Activated T-cell treated with anti-CD3 and anti-CD28 coated beads, Interleukin-2, amount 50 U/mL, for 72 hours (primary cell): Measurements from ENCODE around the gene TP73. TPM values are rescaled to one million over a fixed set of nuclear protein-coding genes. Genes with fewer than 3 reads are reported as not detected.

ENCODE experiments used
- ATAC-seq, 2 donors: fragments of 150-1000 bp; cut with Tn5 transposase; replicated peaks in 1 of 2; 2 replicates each; pipeline ENCODE4 v1.10.0; 2021; ENCODE audit warnings: moderate library complexity in 2 of 2, mild to moderate bottlenecking in 1 of 2
- DNase-seq, 2 donors: peaks; one replicate each; pipeline ENCODE4 v3.0.0; 2021 to 2022; ENCODE audit warnings: mixed read lengths in 1 of 2
- H3K27ac Mint-ChIP-seq: one replicate; pipeline ENCODE4 v1.8.0; 2022; ENCODE audit warnings: mild to moderate bottlenecking, moderate library complexity, mixed read lengths
- H3K27me3 Mint-ChIP-seq: one replicate; pipeline ENCODE4 v1.8.0; 2022; ENCODE audit warnings: low read depth, mixed read lengths
- H3K36me3 Mint-ChIP-seq, 2 donors: one replicate each; pipeline ENCODE4 v1.8.0; 2022; ENCODE audit warnings: mixed read lengths in 2 of 2, mild to moderate bottlenecking in 1 of 2; ENCODE audit not compliant: insufficient read depth in 2 of 2
- H3K4me1 Mint-ChIP-seq: one replicate; pipeline ENCODE4 v1.8.0; 2022; ENCODE audit warnings: low read depth, mixed read lengths
- H3K4me3 Mint-ChIP-seq, 2 donors: one replicate each; pipeline ENCODE4 v1.8.0; 2022; ENCODE audit warnings: mild to moderate bottlenecking in 2 of 2, mixed read lengths in 2 of 2, moderate library complexity in 2 of 2
- H3K9me3 Mint-ChIP-seq, 2 donors: one replicate each; pipeline ENCODE4 v1.8.0; 2022; ENCODE audit warnings: mixed read lengths in 2 of 2
- total RNA-seq, 2 donors: library from RNA; stranded (reverse); gene quantifications; one replicate each; pipeline ENCODE4 v1.2.3, GENCODE V29; 2022

The TP73 gene
- total RNA-seq, 2 donors from 2014 or later: 0.65 to 1.3 TPM

GRCh38 chr1:3729594-3730542, 77.6 kb downstream of the TP73 start:
- Mint-ChIP-seq H3K27me3 (peaks cover 14% of the 10 kb centered on the region), H3K4me1 (no peaks in the 10 kb centered on the region), H3K27ac (no peak overlapping the region), H3K4me3 (no peak overlapping the region), H3K9me3 (no peaks in the 10 kb centered on the region), H3K36me3 (no peaks in the 10 kb centered on the region)
- ATAC-seq (peak in 1 of 2 donors; percentile 23), DNase-seq (no peak)

- Mint-ChIP-seq H3K4me3 (no peak overlapping the region), H3K9me3 (no peaks in the 10 kb centered on the region), H3K36me3 (no peaks in the 10 kb centered on the region), H3K27me3 (peaks cover 9% of the 10 kb centered on the region), H3K4me1 (no peaks in the 10 kb centered on the region), H3K27ac (no peak overlapping the region)
- DNase-seq (no peak), ATAC-seq (no peak)
These were observed 78.4 kb downstream of the TP73 start for GRCh38 chr1:3730543-3731247.

GRCh38 chr1:3731583-3732433, 79.5 kb downstream of the TP73 start:
- no peaks in the 10 kb centered on the region for H3K4me1 Mint-ChIP-seq
- H3K36me3 Mint-ChIP-seq: peaks cover 0 to 3% of the 10 kb centered on the region in 2 donors
- peaks cover 8% of the 10 kb centered on the region for H3K27me3 Mint-ChIP-seq
- no peak for ATAC-seq
- no peak overlapping the region for H3K4me3 Mint-ChIP-seq
- no peak overlapping the region for H3K27ac Mint-ChIP-seq
- no peak for DNase-seq
- H3K9me3 Mint-ChIP-seq: no peaks in the 10 kb centered on the region

GRCh38 chr1:3732434-3733093, 80.2 kb downstream of the TP73 start:
- DNase-seq: no peak
- peaks cover 8% of the 10 kb centered on the region for H3K27me3 Mint-ChIP-seq

GRCh38 chr1:3733094-3733882, 81.0 kb downstream of the TP73 start:
- Mint-ChIP-seq H3K4me3 (no peak overlapping the region), H3K36me3 (peaks cover 0 to 3% of the 10 kb centered on the region in 2 donors), H3K27ac (no peak overlapping the region), H3K27me3 (peaks cover 8% of the 10 kb centered on the region), H3K9me3 (no peaks in the 10 kb centered on the region), H3K4me1 (no peaks in the 10 kb centered on the region)
- DNase-seq: no peak
- no peak for ATAC-seq

More at GRCh38 chr1:3732434-3733093, 80.2 kb downstream of the TP73 start:
- no peak for ATAC-seq
- peaks cover 0 to 3% of the 10 kb centered on the region in 2 donors for H3K36me3 Mint-ChIP-seq
- H3K4me3 Mint-ChIP-seq: no peak overlapping the region
- H3K27ac Mint-ChIP-seq: no peak overlapping the region
- no peaks in the 10 kb centered on the region for H3K4me1 Mint-ChIP-seq
- no peaks in the 10 kb centered on the region for H3K9me3 Mint-ChIP-seq

GRCh38 chr1:3733883-3734589, 81.7 kb downstream of the TP73 start:
- peaks cover 0 to 3% of the 10 kb centered on the region in 2 donors for H3K36me3 Mint-ChIP-seq
- H3K27me3 Mint-ChIP-seq: peaks cover 2% of the 10 kb centered on the region
- H3K27ac Mint-ChIP-seq: no peak overlapping the region
- H3K4me1 Mint-ChIP-seq: no peaks in the 10 kb centered on the region
- ATAC-seq (no peak), DNase-seq (no peak)
- no peaks in the 10 kb centered on the region for H3K9me3 Mint-ChIP-seq
- no peak overlapping the region for H3K4me3 Mint-ChIP-seq

GRCh38 chr1:3734602-3735001, 82.3 kb downstream of the TP73 start:
- H3K36me3 Mint-ChIP-seq: peaks cover 0 to 3% of the 10 kb centered on the region in 2 donors
- H3K27ac Mint-ChIP-seq: no peak overlapping the region
- no peaks in the 10 kb centered on the region for H3K27me3 Mint-ChIP-seq
- ATAC-seq (no peak), DNase-seq (no peak)
- H3K4me3 Mint-ChIP-seq: no peak overlapping the region
- no peaks in the 10 kb centered on the region for H3K4me1 Mint-ChIP-seq
- H3K9me3 Mint-ChIP-seq: no peaks in the 10 kb centered on the region

- ATAC-seq (no peak), DNase-seq (no peak)
- no peaks in the 10 kb centered on the region for H3K9me3 Mint-ChIP-seq
- no peak overlapping the region for H3K4me3 Mint-ChIP-seq
- H3K4me1 Mint-ChIP-seq: no peaks in the 10 kb centered on the region
- H3K27ac Mint-ChIP-seq: no peak overlapping the region
- no peaks in the 10 kb centered on the region for H3K27me3 Mint-ChIP-seq
- peaks cover 0 to 3% of the 10 kb centered on the region in 2 donors for H3K36me3 Mint-ChIP-seq
These were observed 82.8 kb downstream of the TP73 start for GRCh38 chr1:3735027-3735681.

GRCh38 chr1:3735688-3736087, 83.4 kb downstream of the TP73 start:
- Mint-ChIP-seq H3K4me1 (no peaks in the 10 kb centered on the region), H3K9me3 (no peaks in the 10 kb centered on the region), H3K27ac (no peak overlapping the region), H3K4me3 (no peak overlapping the region), H3K27me3 (no peaks in the 10 kb centered on the region), H3K36me3 (peaks cover 0 to 3% of the 10 kb centered on the region in 2 donors)
- ATAC-seq: no peak
- DNase-seq: no peak

GRCh38 chr1:3736131-3736561, 83.8 kb downstream of the TP73 start:
- H3K4me3 Mint-ChIP-seq: no peak overlapping the region
- DNase-seq: no peak
- no peak for ATAC-seq
- no peaks in the 10 kb centered on the region for H3K27me3 Mint-ChIP-seq
- no peak overlapping the region for H3K27ac Mint-ChIP-seq
- no peaks in the 10 kb centered on the region for H3K4me1 Mint-ChIP-seq
- no peaks in the 10 kb centered on the region for H3K9me3 Mint-ChIP-seq
- H3K36me3 Mint-ChIP-seq: peaks cover 0 to 3% of the 10 kb centered on the region in 2 donors

GRCh38 chr1:3736708-3737107, 84.4 kb downstream of the TP73 start:
- no peak overlapping the region for H3K4me3 Mint-ChIP-seq
- no peak for ATAC-seq
- no peaks in the 10 kb centered on the region for H3K27me3 Mint-ChIP-seq
- peaks cover 0 to 7% of the 10 kb centered on the region in 2 donors for H3K36me3 Mint-ChIP-seq
- no peaks in the 10 kb centered on the region for H3K9me3 Mint-ChIP-seq
- DNase-seq: no peak
- no peak overlapping the region for H3K27ac Mint-ChIP-seq
- no peaks in the 10 kb centered on the region for H3K4me1 Mint-ChIP-seq
